Mesenchymal stem cell (in vitro differentiated cells and primary cell): ENCODE results near the gene WNT3A.
A peak's percentile ranks its signal among the peaks of the same experiment; 100 is the strongest.

Experiments used
- DNase-seq: peaks from one replicate; pipeline ENCODE4 v3.0.0-alpha.2; 2013
- H2AFZ ChIP-seq: one replicate; pipeline ENCODE4 v1.6.1; 2013; ENCODE audit warnings: low read depth, mild to moderate bottlenecking, control low read depth, inconsistent platforms, low read length, moderate library complexity
- H2AK5ac ChIP-seq: 2 replicates; pipeline ENCODE4 v1.6.1; 2013; ENCODE audit warnings: low read length, moderate library complexity, mild to moderate bottlenecking, inconsistent platforms; ENCODE audit not compliant: severe bottlenecking
- H2BK120ac ChIP-seq: one replicate; pipeline ENCODE4 v1.6.1; 2013; ENCODE audit warnings: low read depth, mild to moderate bottlenecking, inconsistent platforms, low read length, moderate library complexity
- H2BK12ac ChIP-seq, 2 experiments: one replicate each; pipeline ENCODE4 v1.6.1; 2013; ENCODE audit warnings: inconsistent platforms in 2 of 2, low read length in 2 of 2, mild to moderate bottlenecking in 2 of 2, moderate library complexity in 2 of 2, control low read depth in 1 of 2
- H2BK15ac ChIP-seq: one replicate; pipeline ENCODE4 v1.6.1; 2013; ENCODE audit warnings: mild to moderate bottlenecking, low read depth, inconsistent platforms; ENCODE audit not compliant: poor library complexity, severe bottlenecking
- H2BK5ac ChIP-seq: 2 replicates; pipeline ENCODE4 v1.6.1; 2013; ENCODE audit warnings: low read depth, mild to moderate bottlenecking, low read length, control low read depth, inconsistent platforms; ENCODE audit not compliant: poor library complexity, severe bottlenecking
- H3K14ac ChIP-seq, 2 experiments: one replicate each; pipeline ENCODE4 v1.6.1; 2013; ENCODE audit warnings: inconsistent platforms in 2 of 2, low read length in 2 of 2, control low read depth in 1 of 2, mild to moderate bottlenecking in 1 of 2, moderate library complexity in 1 of 2
- H3K18ac ChIP-seq, 2 experiments: one replicate each; pipeline ENCODE4 v1.6.1; 2013; ENCODE audit warnings: inconsistent platforms in 2 of 2, low read length in 2 of 2, control low read depth in 1 of 2, low read depth in 1 of 2, mild to moderate bottlenecking in 1 of 2
- H3K23ac ChIP-seq, 2 experiments: one replicate each; pipeline ENCODE4 v1.6.1; 2013; ENCODE audit warnings: inconsistent platforms in 2 of 2, low read length in 2 of 2, mild to moderate bottlenecking in 2 of 2, moderate library complexity in 2 of 2, control low read depth in 1 of 2
- H3K27ac ChIP-seq: 2 replicates; pipeline ENCODE4 v1.5.1; 2013; ENCODE audit warnings: mild to moderate bottlenecking, moderate library complexity, low read length, control low read depth, inconsistent platforms; ENCODE audit not compliant: poor library complexity, severe bottlenecking
- H3K27me3 ChIP-seq, 2 experiments: 2 replicates each; pipeline versions ENCODE4 v1.6.1 to v1.7.0; 2013; ENCODE audit warnings: low read length in 2 of 2, mild to moderate bottlenecking in 2 of 2, moderate library complexity in 2 of 2, control low read depth in 1 of 2, inconsistent platforms in 1 of 2; ENCODE audit not compliant: control insufficient read depth in 1 of 2, insufficient read depth in 1 of 2
- H3K36me3 ChIP-seq, 2 experiments: 2 replicates each; pipeline versions ENCODE4 v1.6.1 to v1.7.0; 2013; ENCODE audit warnings: low read length in 2 of 2, control low read depth in 1 of 2, inconsistent platforms in 1 of 2, low read depth in 1 of 2, mild to moderate bottlenecking in 1 of 2; ENCODE audit not compliant: insufficient read depth in 2 of 2, control insufficient read depth in 1 of 2
- H3K4ac ChIP-seq, 2 experiments: one replicate each; pipeline ENCODE4 v1.6.1; 2013; ENCODE audit warnings: inconsistent platforms in 2 of 2, low read length in 2 of 2, mild to moderate bottlenecking in 2 of 2, moderate library complexity in 2 of 2, control low read depth in 1 of 2, low read depth in 1 of 2
- H3K4me1 ChIP-seq: 2 replicates; pipeline ENCODE4 v1.6.1; 2013; ENCODE audit warnings: low read depth, low read length, control low read depth; ENCODE audit not compliant: control insufficient read depth, insufficient read depth
- H3K4me2 ChIP-seq: 2 replicates; pipeline ENCODE4 v1.6.1; 2013; ENCODE audit warnings: low read length, mild to moderate bottlenecking, inconsistent platforms; ENCODE audit not compliant: poor library complexity, severe bottlenecking
- H3K4me3 ChIP-seq, 2 experiments: 2 replicates each; pipeline versions ENCODE4 v1.5.1 to v1.7.0; 2013; ENCODE audit warnings: low read length in 2 of 2, mild to moderate bottlenecking in 2 of 2, control low read depth in 1 of 2, low read depth in 1 of 2; ENCODE audit not compliant: insufficient read depth in 1 of 2
- H3K79me1 ChIP-seq: replicated peaks from 2 replicates; pipeline ENCODE4 v1.6.1; 2013; ENCODE audit warnings: mild to moderate bottlenecking, control low read depth, low read length, inconsistent platforms; ENCODE audit not compliant: poor library complexity, severe bottlenecking
- H3K9ac ChIP-seq: 2 replicates; pipeline ENCODE4 v1.7.0; 2013; ENCODE audit warnings: mild to moderate bottlenecking, low read length, moderate library complexity
- H3K9me3 ChIP-seq: 2 replicates; pipeline ENCODE4 v1.7.0; 2013; ENCODE audit warnings: mild to moderate bottlenecking, low read length; ENCODE audit not compliant: control insufficient read depth
- H4K8ac ChIP-seq: one replicate; pipeline ENCODE4 v1.6.1; 2013; ENCODE audit warnings: inconsistent platforms, mild to moderate bottlenecking, low read length, moderate library complexity
- H4K91ac ChIP-seq: one replicate; pipeline ENCODE4 v1.6.1; 2013; ENCODE audit warnings: mild to moderate bottlenecking, low read length, inconsistent platforms
- WGBS: methylation state at CpG from one replicate; pipeline ENCODE4 v1.1.7; 2013; ENCODE audit warnings: mixed read lengths; 5-methylcytosine and 5-hydroxymethylcytosine counted together

WNT3A gene

DNA sequence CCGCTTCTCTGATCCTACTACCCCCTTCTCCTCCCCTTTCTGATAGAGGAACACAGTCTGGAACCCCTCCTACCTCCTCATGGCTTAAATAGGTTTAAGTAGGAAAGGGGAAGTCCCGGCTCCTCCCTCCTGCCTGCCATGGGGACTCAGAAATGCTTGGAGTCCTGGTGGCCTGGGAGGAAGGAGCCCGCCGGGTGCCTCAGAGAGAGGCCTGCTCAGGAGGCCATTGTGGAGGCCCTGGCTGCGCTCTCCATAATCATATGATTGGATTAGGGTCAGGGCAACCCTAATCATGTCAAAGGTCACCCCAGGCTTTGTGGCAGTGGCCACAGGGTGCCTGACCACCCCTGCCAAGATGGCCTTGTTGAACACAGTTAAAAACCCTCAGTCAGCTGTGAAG, 29.0 kb downstream of the WNT3A start:
- H2BK15ac ChIP-seq, result no peak overlapping the region
- H2BK12ac ChIP-seq, result no peak overlapping the region
- no peak overlapping the region for H2AFZ ChIP-seq
- no peaks in the 10 kb centered on the region for H3K36me3 ChIP-seq
- no peak overlapping the region for H2AK5ac ChIP-seq
- H2BK120ac ChIP-seq, result no peak overlapping the region
- no peak for DNase-seq
- no peak overlapping the region for H4K91ac ChIP-seq
- no peaks in the 10 kb centered on the region for H3K4me1 ChIP-seq
- no peak overlapping the region for H3K14ac ChIP-seq
- H3K27me3 ChIP-seq, result peaks cover 34 to 57% of the 10 kb centered on the region in 2 experiments
- H3K4me2 ChIP-seq, result no peak overlapping the region
- H2BK5ac ChIP-seq, result no peak overlapping the region
- WGBS, result 60% methylated on average over 4 of the region's 5 CpGs
- H3K9ac ChIP-seq, result no peak overlapping the region
- H3K9me3 ChIP-seq, result peaks cover 9% of the 10 kb centered on the region
- no peak overlapping the region for H3K4ac ChIP-seq
- no peak overlapping the region for H4K8ac ChIP-seq
- H3K79me1 ChIP-seq, result no peaks in the 10 kb centered on the region
- no peak overlapping the region for H3K4me3 ChIP-seq
- no peak overlapping the region for H3K27ac ChIP-seq
- no peak overlapping the region for H3K23ac ChIP-seq
- H3K18ac ChIP-seq, result no peak overlapping the region

DNA sequence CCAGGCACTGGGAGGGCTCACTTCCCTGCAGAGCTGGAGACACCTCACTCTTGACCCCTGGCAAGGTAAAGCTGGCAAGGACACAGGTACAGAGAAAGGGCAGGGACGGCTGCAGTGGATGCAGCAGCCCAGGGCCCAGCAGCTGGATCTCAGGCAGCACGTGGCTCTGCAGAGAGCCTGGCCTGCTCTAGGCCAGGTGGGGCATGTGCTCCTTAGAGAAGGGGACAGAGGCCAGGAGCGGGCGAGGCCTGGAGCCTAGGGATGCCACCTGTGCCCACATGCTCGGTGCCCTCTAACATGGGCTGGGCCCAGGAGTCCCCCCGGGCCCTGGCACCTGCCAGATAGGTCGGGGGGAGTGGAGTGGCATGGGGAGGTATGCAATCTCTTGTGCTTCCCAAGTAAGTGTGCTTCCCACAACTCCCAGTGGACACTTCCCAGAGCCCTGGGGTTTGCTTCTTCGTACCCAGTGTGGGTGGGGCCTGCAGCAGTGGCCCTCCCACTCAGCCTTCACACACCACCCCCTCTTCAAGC, 30.0 kb downstream of the WNT3A start:
- H3K36me3 ChIP-seq, result no peaks in the 10 kb centered on the region
- no peaks in the 10 kb centered on the region for H3K79me1 ChIP-seq
- H3K4ac ChIP-seq, result no peak overlapping the region
- no peak overlapping the region for H2BK12ac ChIP-seq
- H3K4me1 ChIP-seq, result no peaks in the 10 kb centered on the region
- no peak overlapping the region for H3K4me2 ChIP-seq
- H2BK120ac ChIP-seq, result no peak overlapping the region
- no peak overlapping the region for H2AFZ ChIP-seq
- H3K9me3 ChIP-seq, result peaks cover 9% of the 10 kb centered on the region
- H2AK5ac ChIP-seq, result no peak overlapping the region
- no peak overlapping the region for H3K27ac ChIP-seq
- 73% methylated on average over 8 of the region's 8 CpGs for WGBS
- H2BK15ac ChIP-seq, result no peak overlapping the region
- DNase-seq, result no peak
- H3K14ac ChIP-seq, result no peak overlapping the region
- H3K18ac ChIP-seq, result no peak overlapping the region
- H4K91ac ChIP-seq, result no peak overlapping the region
- no peak overlapping the region for H3K4me3 ChIP-seq
- no peak overlapping the region for H4K8ac ChIP-seq
- H3K23ac ChIP-seq, result no peak overlapping the region
- no peak overlapping the region for H2BK5ac ChIP-seq
- H3K9ac ChIP-seq, result no peak overlapping the region
- H3K27me3 ChIP-seq, result peaks cover 34 to 60% of the 10 kb centered on the region in 2 experiments

DNA sequence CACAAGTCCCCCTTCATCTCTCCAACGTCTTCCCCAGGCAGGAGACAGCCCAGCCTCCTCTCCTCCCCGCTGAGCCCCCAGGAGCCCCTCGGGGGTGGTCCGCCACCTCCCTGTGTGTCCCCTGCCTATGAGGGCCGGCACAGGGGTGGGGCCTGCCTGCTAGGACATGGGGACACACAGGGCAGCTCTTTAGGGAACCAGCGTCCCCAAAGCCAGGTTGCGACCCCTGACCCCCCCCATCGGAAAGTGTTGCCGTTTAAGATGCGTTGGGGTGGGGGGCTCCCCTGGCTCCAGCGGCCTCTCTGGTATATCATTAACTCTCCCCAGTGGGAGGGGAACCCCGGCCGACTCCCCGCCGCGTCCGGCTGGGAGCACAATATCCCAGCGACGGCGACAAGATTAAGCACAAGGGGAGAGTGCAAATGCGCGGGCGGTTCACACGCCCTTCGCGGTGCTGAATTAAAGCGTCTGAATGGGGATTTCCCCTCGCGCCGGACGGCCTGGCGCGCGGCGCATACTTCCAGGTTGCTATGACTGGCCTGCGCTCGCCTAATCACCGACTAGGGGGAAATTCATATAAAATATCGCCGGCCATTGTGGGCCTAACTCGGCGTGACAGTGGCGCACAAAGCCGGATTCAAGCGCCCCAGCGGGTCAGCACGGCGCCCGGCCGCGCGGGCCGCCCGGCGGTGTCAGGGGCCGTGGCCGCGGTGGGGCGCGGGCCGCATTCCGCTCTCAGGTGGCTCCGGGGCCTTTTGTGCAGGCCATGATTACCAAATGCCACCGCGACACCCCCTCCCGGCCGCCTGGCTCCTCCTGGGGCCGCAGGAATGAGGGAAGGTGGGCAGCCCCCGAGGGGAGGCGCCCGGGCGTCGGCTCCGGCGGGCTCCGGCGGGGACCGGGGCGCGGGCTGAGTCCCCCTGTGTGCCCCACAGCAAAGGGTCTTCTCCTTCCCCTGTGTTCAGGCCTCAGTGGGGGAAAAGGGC, 30.9 kb downstream of the WNT3A start:
- peak; percentile 1 for DNase-seq
- 7% methylated on average over 80 of the region's 80 CpGs for WGBS
- Histone ChIP-seq H3K4me3 (no peak overlapping the region), H3K36me3 (no peaks in the 10 kb centered on the region), H2AK5ac (no peak overlapping the region), H3K79me1 (no peaks in the 10 kb centered on the region), H3K27me3 (peaks cover 34 to 68% of the 10 kb centered on the region in 2 experiments), H3K9me3 (peaks cover 7% of the 10 kb centered on the region), H3K14ac (no peak overlapping the region), H4K91ac (no peak overlapping the region), H2BK120ac (no peak overlapping the region), H4K8ac (no peak overlapping the region), H2AFZ (no peak overlapping the region), H2BK12ac (no peak overlapping the region), H3K23ac (no peak overlapping the region), H3K9ac (no peak overlapping the region), H2BK5ac (no peak overlapping the region), H3K4me1 (no peaks in the 10 kb centered on the region), H3K27ac (no peak overlapping the region), H3K18ac (no peak overlapping the region), H3K4ac (no peak overlapping the region), H3K4me2 (peak overlapping the region; percentile 26), H2BK15ac (no peak overlapping the region)

DNA sequence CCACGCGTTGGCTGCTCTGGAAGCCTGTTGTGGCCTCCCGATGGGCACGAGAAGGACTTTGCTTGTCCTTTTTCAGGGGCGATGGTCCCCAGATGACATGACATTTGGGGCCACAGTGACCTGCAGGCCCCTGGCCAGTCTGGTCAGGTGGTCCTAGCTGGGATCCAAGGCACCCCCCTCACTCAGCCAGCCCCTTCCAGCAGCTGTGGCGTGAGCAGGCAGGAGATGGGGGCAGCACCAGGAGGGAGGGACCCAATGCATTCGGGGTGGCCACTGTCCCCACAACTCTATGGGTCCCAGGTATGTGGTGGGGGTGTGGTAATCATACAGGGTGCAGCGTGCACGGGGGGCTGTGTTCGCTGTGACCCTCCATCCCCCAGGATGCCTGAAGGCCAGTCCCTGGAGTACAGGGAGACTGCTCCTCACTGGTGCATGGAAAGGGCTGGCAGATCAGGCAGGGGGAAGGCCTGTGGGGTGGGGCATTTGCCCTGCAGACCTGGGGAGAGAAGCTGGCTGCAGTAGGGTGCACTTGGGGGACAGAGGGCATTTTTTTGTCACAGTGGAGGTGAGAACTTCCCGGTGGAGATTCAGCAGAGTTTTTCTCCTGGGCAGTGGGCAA, 31.7 kb downstream of the WNT3A start:
- Histone ChIP-seq H2BK5ac (no peak overlapping the region), H3K4me3 (no peak overlapping the region), H3K9me3 (no peaks in the 10 kb centered on the region)

More for the DNA sequence above, 31.7 kb downstream of the WNT3A start:
- Histone ChIP-seq H3K36me3 (no peaks in the 10 kb centered on the region), H3K4ac (no peak overlapping the region), H3K27me3 (peaks cover 39 to 69% of the 10 kb centered on the region in 2 experiments), H3K18ac (no peak overlapping the region), H4K91ac (no peak overlapping the region), H3K4me1 (no peaks in the 10 kb centered on the region), H3K27ac (no peak overlapping the region), H2BK15ac (no peak overlapping the region), H2AK5ac (no peak overlapping the region), H3K79me1 (no peaks in the 10 kb centered on the region), H3K4me2 (no peak overlapping the region), H4K8ac (no peak overlapping the region), H2BK12ac (no peak overlapping the region), H3K9ac (no peak overlapping the region), H3K23ac (no peak overlapping the region), H2AFZ (no peak overlapping the region), H3K14ac (no peak overlapping the region), H2BK120ac (no peak overlapping the region)
- no peak for DNase-seq
- 66% methylated on average over 11 of the region's 11 CpGs for WGBS
